ENCODE measurements around the gene PARN.

Gene PARN

GRCh38 chr16:14529010-14529669 lies 100.9 kb downstream of the PARN start:
- DNase-seq = peak; percentile 68

- peak; percentile 34 for DNase-seq
Measured at GRCh38 chr16:14528306-14528705, 101.8 kb downstream of the PARN start.

GRCh38 chr16:14527411-14528044 lies 102.5 kb downstream of the PARN start:
- DNase-seq = peak; percentile 12

GRCh38 chr16:14525596-14525995 lies 104.5 kb downstream of the PARN start:
- DNase-seq = no peak

GRCh38 chr16:14524979-14525378 lies 105.1 kb downstream of the PARN start:
- DNase-seq = no peak

GRCh38 chr16:14523632-14524031 lies 106.4 kb downstream of the PARN start:
- no peak for DNase-seq

- DNase-seq = no peak
Measured at GRCh38 chr16:14522671-14523070, 107.4 kb downstream of the PARN start.

GRCh38 chr16:14520753-14521152 lies 109.3 kb downstream of the PARN start:
- DNase-seq = no peak

GRCh38 chr16:14514967-14515366 lies 115.1 kb downstream of the PARN start:
- no peak for DNase-seq

- no peak for DNase-seq
Measured at GRCh38 chr16:14513389-14514107, 116.5 kb downstream of the PARN start.

GRCh38 chr16:14511800-14512135 lies 118.3 kb downstream of the PARN start:
- no peak for DNase-seq

GRCh38 chr16:14510939-14511799 lies 118.9 kb downstream of the PARN start:
- no peak for DNase-seq

GRCh38 chr16:14510581-14510938 lies 119.5 kb downstream of the PARN start:
- DNase-seq = no peak

- no peak for DNase-seq
Measured at GRCh38 chr16:14509675-14510132, 120.4 kb downstream of the PARN start.

GRCh38 chr16:14509055-14509454 lies 121.0 kb downstream of the PARN start:
- DNase-seq = no peak

GRCh38 chr16:14505846-14506245 lies 124.2 kb downstream of the PARN start:
- no peak for DNase-seq

GRCh38 chr16:14502932-14503741 lies 126.9 kb downstream of the PARN start:
- no peak for DNase-seq

- DNase-seq = no peak
Measured at GRCh38 chr16:14502256-14502875, 127.7 kb downstream of the PARN start.

GRCh38 chr16:14501331-14502255 lies 128.5 kb downstream of the PARN start:
- no peak for DNase-seq

- DNase-seq = no peak
Measured at GRCh38 chr16:14500791-14501190, 129.3 kb downstream of the PARN start.
